GM19240 (cell line): Measurements from ENCODE around the gene CTXN1.
"Not testable (repeated sequence)": the region's sequence is repeated elsewhere in the genome, so short reads cannot be mapped to it uniquely, and the experiment has no call there.

ENCODE experiments used
- DNase-seq: peaks from one replicate; pipeline ENCODE4 v3.0.0; 2011; ENCODE audit warnings: low spot score; ENCODE audit not compliant: insufficient read length

Gene CTXN1

GRCh38 chr19:7926021-7926726 is at the start of gene CTXN1:
Gene CTXN1, minus strand, starts transcription at chr19:7926135. Its CDS starts 597 bp downstream, at chr19:7925538.
- DNase-seq, result peak; percentile 57

- DNase-seq, result no peak
Observed at GRCh38 chr19:7975037-7975436, 49.1 kb upstream of the CTXN1 start.

GRCh38 chr19:7973883-7974282 is 47.9 kb upstream of the CTXN1 start:
- no peak for DNase-seq

DNA sequence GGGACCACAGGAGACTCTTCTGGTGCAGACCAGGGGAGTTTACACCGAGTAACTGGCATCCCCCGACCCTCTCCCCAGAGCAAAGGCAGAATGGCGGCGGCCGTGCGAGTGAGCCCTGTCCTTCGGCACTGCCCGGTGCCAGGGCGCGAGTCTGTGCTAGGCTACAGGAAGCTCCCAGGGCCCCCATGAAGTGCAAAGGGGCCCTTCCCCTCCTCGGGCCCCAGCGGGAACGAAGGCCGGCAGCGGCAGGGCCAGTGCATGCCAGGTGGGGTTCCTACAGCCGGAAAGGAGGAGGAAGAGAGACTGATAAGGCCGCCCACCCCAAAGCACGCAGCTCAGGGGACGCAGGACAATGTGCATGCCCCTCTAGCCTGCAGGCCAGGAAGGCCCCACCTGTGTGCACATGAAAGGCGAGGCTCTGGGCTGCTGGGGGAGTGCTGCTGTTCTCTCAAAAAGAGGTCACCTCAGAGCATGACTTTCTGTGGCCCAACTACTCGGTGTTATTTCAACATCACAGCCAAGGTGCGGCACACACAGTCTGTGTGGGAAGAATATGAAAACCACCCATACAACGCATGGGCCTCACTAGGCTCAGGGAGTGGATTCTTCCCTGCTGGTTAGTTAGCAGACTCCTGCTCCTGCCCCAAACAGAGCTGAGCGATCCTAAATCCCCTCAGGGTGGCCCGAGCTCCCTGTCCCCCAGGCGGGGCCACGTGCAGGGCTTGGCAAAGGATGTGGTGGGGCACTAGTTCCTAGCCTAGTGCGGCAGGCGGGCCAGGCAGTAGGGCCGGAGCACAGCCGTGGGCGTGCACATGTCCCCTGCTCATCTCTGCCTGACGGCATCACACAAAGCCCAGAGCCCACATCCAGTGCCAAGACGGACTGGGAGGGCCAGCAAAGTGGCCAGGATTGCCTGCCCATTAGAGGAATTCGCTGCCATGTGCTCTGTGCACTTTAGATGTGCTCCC is 45.9 kb upstream of the CTXN1 start:
- no peak for DNase-seq

GRCh38 chr19:7970716-7971448 is 44.9 kb upstream of the CTXN1 start:
- no peak for DNase-seq

DNA sequence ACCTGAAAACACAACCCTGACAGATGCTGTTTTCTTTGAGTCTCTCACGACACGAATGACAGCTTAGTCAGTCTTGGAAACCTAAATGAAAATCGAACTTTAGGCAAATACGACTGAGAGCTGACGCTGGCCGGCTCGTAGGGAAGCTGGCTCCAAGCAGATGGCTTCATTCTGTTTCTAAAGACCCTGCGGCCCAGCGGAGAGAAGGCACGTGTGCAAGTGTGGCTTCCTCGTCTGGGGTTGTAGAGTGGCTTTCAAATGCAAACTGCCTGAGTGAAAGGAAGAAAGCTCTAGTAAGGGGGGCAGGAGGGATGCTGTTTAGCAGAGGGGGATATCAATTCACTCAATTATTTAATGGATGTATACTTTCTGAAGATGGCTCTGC is 43.6 kb upstream of the CTXN1 start:
- DNase-seq, result no peak

GRCh38 chr19:7968796-7969554 is 43.0 kb upstream of the CTXN1 start:
- DNase-seq, result no peak

GRCh38 chr19:7968008-7968795 is 42.3 kb upstream of the CTXN1 start:
- no peak for DNase-seq

- DNase-seq, result no peak
Observed at GRCh38 chr19:7965921-7966665, 40.2 kb upstream of the CTXN1 start.

DNA sequence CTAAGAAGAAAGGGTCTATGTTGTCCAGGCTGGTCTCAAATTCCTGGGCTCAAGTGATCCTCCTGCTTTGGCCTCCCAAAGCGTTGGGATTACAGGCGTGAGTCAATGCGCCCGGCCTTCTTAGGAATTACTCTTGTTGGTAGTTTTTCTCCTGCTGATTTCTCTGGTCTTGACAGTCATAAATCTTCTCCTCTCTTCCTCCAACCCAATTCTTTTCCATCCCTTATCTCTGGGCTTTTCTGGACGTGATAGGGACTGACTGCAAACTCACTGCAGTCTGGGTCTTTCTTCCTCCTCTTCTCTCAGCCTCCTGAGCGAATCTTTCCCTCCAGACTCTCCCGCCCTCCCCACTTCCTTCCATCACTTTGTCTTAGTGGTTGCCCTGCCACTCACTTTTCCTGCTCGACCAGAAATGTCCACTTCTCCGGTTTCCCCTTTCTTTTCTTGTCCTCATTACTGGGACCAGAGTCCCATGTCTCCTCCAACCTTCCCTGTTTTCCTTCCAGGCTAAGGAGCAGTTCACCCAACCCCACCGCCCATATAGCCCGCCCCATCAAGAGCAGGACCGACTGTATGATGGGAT is 39.4 kb upstream of the CTXN1 start:
- no peak for DNase-seq

DNA sequence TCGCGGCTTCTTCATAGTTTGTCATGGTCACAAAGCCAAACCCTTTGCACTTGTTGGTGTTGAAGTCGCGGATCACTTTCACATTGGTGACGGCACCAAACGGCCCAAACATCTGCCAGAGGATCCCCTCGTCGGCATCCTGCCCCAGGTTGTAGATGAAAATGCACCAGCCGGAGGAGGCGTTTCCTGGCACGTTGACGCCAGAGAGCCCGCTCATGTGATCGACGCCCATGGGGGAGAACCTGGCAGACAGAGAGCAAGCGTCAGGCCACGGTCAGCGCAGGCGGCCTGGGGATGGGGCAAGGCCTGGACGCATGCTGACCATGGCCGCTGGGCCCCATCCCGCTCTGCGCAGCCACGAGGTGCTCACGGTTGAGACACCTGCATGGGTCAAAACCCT is 37.6 kb upstream of the CTXN1 start:
- DNase-seq, result no peak

GRCh38 chr19:7962644-7963268 is 36.8 kb upstream of the CTXN1 start:
- DNase-seq, result no peak

DNA sequence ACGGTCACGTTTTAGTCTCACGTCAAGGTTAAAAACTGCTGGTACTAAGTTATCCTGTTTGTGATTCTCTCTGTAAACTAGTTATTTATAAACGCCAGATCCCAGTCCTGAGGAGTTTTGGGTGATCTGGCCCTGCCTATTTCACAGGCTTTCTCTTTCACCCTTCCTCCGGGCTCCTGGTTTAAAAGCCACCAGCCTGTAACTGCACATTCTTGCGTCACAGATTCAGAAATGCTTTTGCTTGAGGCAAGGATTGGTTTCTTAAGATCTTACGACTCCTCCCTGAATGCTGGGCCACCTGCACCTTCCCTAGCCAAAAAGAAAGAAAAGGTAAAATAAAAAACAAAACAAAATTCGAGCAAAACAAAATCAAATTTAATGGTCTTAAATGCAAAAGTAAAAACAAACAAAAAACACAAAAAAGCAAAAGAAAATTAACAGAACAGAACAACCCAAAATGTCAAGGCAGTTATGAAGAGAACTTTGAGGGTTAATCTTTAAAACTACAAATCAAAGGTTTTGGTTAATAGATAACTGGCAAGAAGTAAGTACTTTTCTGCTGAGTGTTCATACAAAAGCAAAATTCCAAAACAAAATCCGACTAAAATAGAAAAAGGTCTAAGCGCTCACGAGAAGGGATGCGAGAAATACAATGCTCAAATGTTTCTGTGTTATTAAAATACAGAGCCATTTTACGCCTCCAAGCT is 36.1 kb upstream of the CTXN1 start:
- no peak for DNase-seq

DNA sequence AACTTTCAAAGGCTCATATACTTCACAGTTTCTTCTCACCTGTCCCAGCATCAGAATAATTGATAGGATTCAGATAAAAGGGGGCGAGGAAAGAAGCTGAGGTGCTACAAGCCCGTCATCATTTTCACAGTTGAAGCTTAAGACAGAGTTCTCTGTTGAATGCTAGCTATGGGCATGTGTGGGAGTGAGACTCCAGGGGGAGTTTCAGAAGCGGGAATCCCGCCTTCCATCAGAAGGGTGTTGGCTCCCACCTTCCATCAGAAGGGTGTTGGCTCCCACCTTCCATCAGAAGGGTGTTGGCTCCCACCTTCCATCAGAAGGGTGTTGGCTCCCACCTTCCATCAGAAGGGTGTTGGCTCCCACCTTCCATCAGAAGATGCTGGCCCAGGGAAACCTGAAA is 35.1 kb upstream of the CTXN1 start:
- DNase-seq, result not testable (repeated sequence)

GRCh38 chr19:7959211-7959610 is 33.3 kb upstream of the CTXN1 start:
- no peak for DNase-seq

GRCh38 chr19:7955696-7956095 is 29.8 kb upstream of the CTXN1 start:
- no peak for DNase-seq

- DNase-seq, result no peak
Observed at GRCh38 chr19:7953576-7953975, 27.6 kb upstream of the CTXN1 start.

- no peak for DNase-seq
Observed at GRCh38 chr19:7953060-7953459, 27.1 kb upstream of the CTXN1 start.
